Ascending aorta (tissue), 2 donors: ENCODE results near the gene BCL2L15. TPM values are rescaled to one million over a fixed set of nuclear protein-coding genes. Genes with fewer than 3 reads are reported as not detected.

Source experiments
- DNase-seq, 2 donors: peaks; one replicate each; pipeline ENCODE4 v3.0.0-alpha.2; 2019; ENCODE audit warnings: low spot score in 2 of 2
- H3K27ac ChIP-seq, 2 donors: fragments of 200-600 bp; sonication (generic); one replicate each; pipeline ENCODE4 v1.5.1; 2016 to 2017; ENCODE audit warnings: mild to moderate bottlenecking in 1 of 2
- H3K27me3 ChIP-seq: fragments of 200-600 bp; sonication (generic); one replicate; pipeline ENCODE4 v1.5.1; 2017
- H3K36me3 ChIP-seq, 2 donors: fragments of 200-600 bp; sonication (generic); one replicate each; pipeline ENCODE4 v1.5.1; 2016
- H3K4me1 ChIP-seq, 2 donors: fragments of 200-600 bp; sonication (generic); one replicate each; pipeline ENCODE4 v1.5.1; 2016 to 2017; ENCODE audit warnings: mild to moderate bottlenecking in 1 of 2
- H3K4me3 ChIP-seq, 2 donors: fragments of 200-600 bp; sonication (generic); one replicate each; pipeline ENCODE4 v1.5.1; 2016 to 2017; ENCODE audit warnings: mild to moderate bottlenecking in 1 of 2
- H3K9me3 ChIP-seq, 2 donors: fragments of 200-600 bp; sonication (generic); one replicate each; pipeline ENCODE4 v1.5.1; 2016
- CTCF ChIP-seq, 3 experiments: fragments of 200-600 bp in 2 of 3; fragments of 450-650 bp in 1 of 3; sonication (generic) in 2 of 3; IDR thresholded peaks; one replicate each; pipeline ENCODE4 v1.5.1; 2016 to 2019; ENCODE audit warnings: antibody characterized with exemption in 3 of 3, mild to moderate bottlenecking in 1 of 3, moderate library complexity in 1 of 3
- intact Hi-C: fragments of 100-400 bp; cut with DNase I; formaldehyde crosslinking; loops from one replicate; pipeline ENCODE4 v1.15.1; 2023
- total RNA-seq: library from RNA; depleted of rRNA; stranded (reverse); fragments of >200 nt; gene quantifications from one replicate; pipeline ENCODE4 v1.1.0, GENCODE V29; 2016

Gene BCL2L15
- total RNA-seq, 1 donor from 2014 or later, result not detected

GRCh38 chr1:113898241-113898814 lies 10.9 kb upstream of the BCL2L15 start:
- Histone ChIP-seq H3K36me3 (peaks cover 28 to 46% of the 10 kb centered on the region in 2 donors), H3K27ac (peak overlapping the region; percentile 12 to 66)

GRCh38 chr1:113895961-113896360 lies 8.6 kb upstream of the BCL2L15 start:
- Histone ChIP-seq H3K36me3 (peaks cover 28 to 46% of the 10 kb centered on the region in 2 donors), H3K9me3 (no peaks in the 10 kb centered on the region), H3K27me3 (no peaks in the 10 kb centered on the region), H3K27ac (no peak overlapping the region), H3K4me3 (no peak overlapping the region), H3K4me1 (peaks cover 0 to 8% of the 10 kb centered on the region in 2 donors)
- no peak for TF ChIP-seq CTCF (IDR thresholded peaks at IDR 0.05)
- DNase-seq, result no peak
- intact Hi-C loops, result no loop called here

More at GRCh38 chr1:113898241-113898814, 10.9 kb upstream of the BCL2L15 start:
- Histone ChIP-seq H3K9me3 (no peaks in the 10 kb centered on the region), H3K27me3 (no peaks in the 10 kb centered on the region), H3K4me3 (no peak overlapping the region), H3K4me1 (peaks cover 0 to 14% of the 10 kb centered on the region in 2 donors)
- intact Hi-C loops, result no loop called here
- DNase-seq, result no peak
- TF ChIP-seq CTCF (IDR thresholded peaks at IDR 0.05), result no peak

GRCh38 chr1:113895098-113895497 lies 7.7 kb upstream of the BCL2L15 start:
- intact Hi-C loops, result no loop called here
- no peaks in the 10 kb centered on the region for H3K9me3 ChIP-seq
- H3K27ac ChIP-seq, result no peak overlapping the region
- peaks cover 0 to 8% of the 10 kb centered on the region in 2 donors for H3K4me1 ChIP-seq
- H3K27me3 ChIP-seq, result no peaks in the 10 kb centered on the region
- no peak overlapping the region for H3K4me3 ChIP-seq
- H3K36me3 ChIP-seq, result peaks cover 28 to 39% of the 10 kb centered on the region in 2 donors
- DNase-seq, result no peak
- no peak for TF ChIP-seq CTCF (IDR thresholded peaks at IDR 0.05)

GRCh38 chr1:113893267-113893666 lies 5.9 kb upstream of the BCL2L15 start:
- intact Hi-C loops, result no loop called here
- Histone ChIP-seq H3K4me3 (no peak overlapping the region), H3K27ac (no peak overlapping the region), H3K36me3 (peaks cover 23 to 34% of the 10 kb centered on the region in 2 donors), H3K9me3 (no peaks in the 10 kb centered on the region), H3K4me1 (no peaks in the 10 kb centered on the region), H3K27me3 (no peaks in the 10 kb centered on the region)
- TF ChIP-seq CTCF (IDR thresholded peaks at IDR 0.05), result no peak
- no peak for DNase-seq

GRCh38 chr1:113891631-113892220 lies 4.3 kb upstream of the BCL2L15 start:
- Histone ChIP-seq H3K27me3 (no peaks in the 10 kb centered on the region), H3K27ac (no peak overlapping the region), H3K9me3 (no peaks in the 10 kb centered on the region), H3K4me3 (no peak overlapping the region), H3K4me1 (no peaks in the 10 kb centered on the region), H3K36me3 (peaks cover 11 to 23% of the 10 kb centered on the region in 2 donors)
- DNase-seq, result no peak
- intact Hi-C loops, result no loop called here
- no peak for TF ChIP-seq CTCF (IDR thresholded peaks at IDR 0.05)
